ENCODE measurements around the gene SRD5A1. TPM values are rescaled to one million over a fixed set of nuclear protein-coding genes. Genes with fewer than 3 reads are reported as not detected.

SRD5A1 gene
- total and polyA plus RNA-seq, 2 of the 8 experiments (the other 6 are each of a cell fraction or from before 2014, with no cell fraction given) = 34.7 to 42.4 TPM

GRCh38 chr5:6712577-6713273, 79.5 kb downstream of the SRD5A1 start:
- no peak overlapping the region for H2BK120ac ChIP-seq (replicated peaks; ENCODE audit: low read depth, low read length)
- ChIA-PET POLR2A (ENCODE audit: partially characterized antibody) (interaction anchor here (1.0 to 3.9 kb wide), 4 partner anchors 12 to 79 kb away, joined by 3 to 29 read pairs (median 8); partner anchors contain the start of genes NSUN2 and SRD5A1), CTCF (ENCODE audit: partially characterized antibody) (interaction anchor here (1.2 to 1.7 kb wide), 2 partner anchors 13 to 33 kb away, joined by 5 to 6 read pairs; no protein-coding TSS in a partner anchor)
- H3K79me2 ChIP-seq (ENCODE audit: control insufficient read depth in 1 of 2, insufficient read depth in 2 of 2, low read length in 2 of 2) = peaks cover 5 to 32% of the 10 kb centered on the region in 2 experiments
- no peaks in the 10 kb centered on the region for H3K36me3 ChIP-seq (ENCODE audit: control insufficient read depth in 2 of 4, insufficient read depth in 4 of 4, low read length in 3 of 4)
- 1% methylated on average over 47 of the region's 85 CpGs; no CpG with 5 or more reads in 1 of the 2 experiments for WGBS, 2 experiments (ENCODE audit: extremely low coverage in 1 of 2, insufficient coverage in 1 of 2, insufficient read length in 1 of 2, insufficient replicate concordance in 2 of 2, low coverage in 1 of 2, low lambda C conversion rate in 2 of 2, missing lambda C conversion rate in 1 of 2)
- no peak overlapping the region for H2BK20ac ChIP-seq (ENCODE audit: low read length)
- H4K20me1 ChIP-seq (replicated peaks in 1 of 2; ENCODE audit: control insufficient read depth in 1 of 2, insufficient read depth in 2 of 2, low read length in 2 of 2) = peaks cover 16 to 22% of the 10 kb centered on the region in 2 experiments
- peak overlapping the region; percentile 42 for H3K56ac ChIP-seq (replicated peaks; ENCODE audit: insufficient read length, low read depth, low read length)
- peaks cover 10% of the 10 kb centered on the region for H3K23me2 ChIP-seq (ENCODE audit: low read depth, low read length)
- H3K4ac ChIP-seq (replicated peaks; ENCODE audit: insufficient read length, low read depth, low read length) = no peak overlapping the region
- peak overlapping the region; percentile 34 for H4K5ac ChIP-seq (ENCODE audit: insufficient read length, low read depth, low read length)
- peak overlapping the region; percentile 84 to 92 for H3K4me2 ChIP-seq (ENCODE audit: insufficient read depth in 1 of 2, low read depth in 2 of 2, low read length in 2 of 2)
- H2AK5ac ChIP-seq (ENCODE audit: low read depth, low read length) = no peak overlapping the region
- H2BK5ac ChIP-seq (ENCODE audit: low read depth, low read length) = peak overlapping the region; percentile 71; the same call in 1 of the 2 replicates
- H4K8ac ChIP-seq (ENCODE audit: extremely low read depth, insufficient read depth, low read length) = peak overlapping the region; percentile 77
- peaks cover 0 to 12% (median 5%) of the 10 kb centered on the region in 4 experiments; a peak in 5 of 7 replicates for H3K4me1 ChIP-seq (replicated peaks in 1 of 4; ENCODE audit: control insufficient read depth in 3 of 4, insufficient read depth in 4 of 4, low read length in 3 of 4)
- peak; percentile 84 to 96 for DNase-seq (ENCODE audit: low read depth in 1 of 2, low spot score in 2 of 2)
- H3K27me3 ChIP-seq (replicated peaks in 1 of 4; ENCODE audit: control insufficient read depth in 3 of 4, extremely low read depth in 1 of 4, insufficient read depth in 3 of 4, low read length in 3 of 4) = peaks cover 0 to 3% (median 0%) of the 10 kb centered on the region in 4 experiments; a peak in 3 of 7 replicates
- no peak overlapping the region for H3K23ac ChIP-seq (ENCODE audit: insufficient read length)
- peak overlapping the region; percentile 62; the same call in 1 of the 2 replicates for H3K27ac ChIP-seq (ENCODE audit: low read depth, low read length)
- H3K79me1 ChIP-seq (ENCODE audit: low read depth, low read length) = peaks cover 13% of the 10 kb centered on the region
- H3K4me3 ChIP-seq (ENCODE audit: extremely low read depth in 1 of 4, insufficient read depth in 2 of 4, low read depth in 3 of 4, low read length in 4 of 4) = peak overlapping the region; percentile 67 to 73 (median 70)
- H2BK15ac ChIP-seq (ENCODE audit: low read length) = no peak overlapping the region
- no peak overlapping the region for H4K91ac ChIP-seq (replicated peaks; ENCODE audit: insufficient read length, low read length)
- FAIRE-seq = no peak
- no peak overlapping the region for H3K14ac ChIP-seq (ENCODE audit: insufficient read length)
- no peak overlapping the region for H2BK12ac ChIP-seq (ENCODE audit: low read depth, low read length)
- H3K9ac ChIP-seq (replicated peaks in 1 of 4; ENCODE audit: extremely low read depth in 1 of 4, low read depth in 3 of 4, low read length in 3 of 4) = peak overlapping the region; percentile 44 to 67 (median 50)
- H3K9me3 ChIP-seq (ENCODE audit: insufficient read depth in 2 of 2, low read depth in 1 of 2, low read length in 1 of 2) = no peaks in the 10 kb centered on the region
- H3K18ac ChIP-seq (ENCODE audit: extremely low read depth, low read length) = 0 out of 2 replicates have a peak overlapping the region, but pooled peaks have one; percentile 90
- H2AFZ ChIP-seq (ENCODE audit: low read length) = peak overlapping the region; percentile 62; the same call in 1 of the 2 replicates
- TF ChIP-seq SIX5 (IDR thresholded peaks at IDR 0.05; ENCODE audit: low read depth, low read length) (no peak), CREB1 (IDR thresholded peaks at IDR 0.05) (peak; percentile 96), RAD21 (IDR thresholded peaks at IDR 0.05 in 1 of 2, conservative IDR thresholded peaks at IDR 0.05 in 1 of 2; ENCODE audit: low read depth in 2 of 2, low read length in 2 of 2) (0 out of 4 replicates have a peak, but pooled peaks of 1 of the 2 experiments have one; percentile 5), ATF3 (IDR thresholded peaks at IDR 0.05; ENCODE audit: insufficient read depth, low read depth, low read length) (0 out of 2 replicates have a peak, but pooled peaks have one; percentile 17), POLR2A (IDR thresholded peaks at IDR 0.05; ENCODE audit: control extremely low read depth in 1 of 2, low read depth in 2 of 2, low read length in 2 of 2) (peak in 1 of 2 experiments; percentile 64; a peak in 2 of 3 replicates), JUN (IDR thresholded peaks at IDR 0.05; ENCODE audit: low read depth, low read length) (no peak), FOSL1 (IDR thresholded peaks at IDR 0.05; ENCODE audit: insufficient read depth, low read depth, low read length) (no peak), MAX (IDR thresholded peaks at IDR 0.05) (peak; percentile 92), SP1 (IDR thresholded peaks at IDR 0.05; ENCODE audit: low read depth, low read length) (no peak)

All from H1 (cell line).